Transverse colon (tissue), 4 donors: ENCODE data around the gene B4GALT7. TPM values are rescaled to one million over a fixed set of nuclear protein-coding genes. Genes with fewer than 3 reads are reported as not detected.

Source experiments
- DNase-seq: peaks from one replicate; pipeline ENCODE4 v3.0.0-alpha.2; 2019
- H3K27ac ChIP-seq, 4 donors: fragments of 200-600 bp; sonication (generic); 2 replicates each; pipeline ENCODE4 v1.5.1; 2016 to 2018; ENCODE audit warnings: inconsistent platforms in 4 of 4
- H3K27me3 ChIP-seq: fragments of 200-600 bp; sonication (generic); 2 replicates; pipeline ENCODE4 v1.5.1; 2017; ENCODE audit warnings: inconsistent platforms
- H3K36me3 ChIP-seq, 4 donors: fragments of 200-600 bp; sonication (generic); 2 replicates each; pipeline ENCODE4 v1.5.1; 2017 to 2019; ENCODE audit warnings: inconsistent platforms in 4 of 4
- H3K4me1 ChIP-seq, 4 donors: fragments of 200-600 bp; sonication (generic); 2 replicates each; pipeline ENCODE4 v1.5.1; 2017 to 2020; ENCODE audit warnings: inconsistent platforms in 4 of 4
- H3K4me3 ChIP-seq, 4 donors: fragments of 200-600 bp; sonication (generic); 1 replicate in 1 of 4; 2 replicates in 3 of 4; pipeline versions ENCODE4 v1.5.1 to v1.6.1; 2017 to 2019; ENCODE audit warnings: inconsistent platforms in 4 of 4
- H3K9me3 ChIP-seq, 2 donors: fragments of 200-600 bp; sonication (generic); 2 replicates each; pipeline ENCODE4 v1.5.1; 2017 to 2019; ENCODE audit warnings: inconsistent platforms in 2 of 2
- CTCF ChIP-seq, 5 experiments: fragments of 200-600 bp in 3 of 5; fragments of 450-650 bp in 2 of 5; sonication (generic) in 3 of 5; IDR thresholded peaks; 1 replicate in 2 of 5; 2 replicates in 3 of 5; pipeline ENCODE4 v1.5.1; 2016 to 2017; ENCODE audit warnings: antibody characterized with exemption in 5 of 5, inconsistent platforms in 3 of 5, mild to moderate bottlenecking in 2 of 5, moderate library complexity in 1 of 5
- EP300 ChIP-seq: sonication (generic); formaldehyde crosslinking; IDR thresholded peaks from one replicate; pipeline ENCODE4 v1.6.1; 2017; ENCODE audit warnings: antibody characterized with exemption, low read depth
- POLR2A ChIP-seq: fragments of 450-650 bp; IDR thresholded peaks from one replicate; pipeline ENCODE4 v1.6.1; 2016; ENCODE audit warnings: antibody characterized with exemption, mild to moderate bottlenecking, moderate library complexity
- POLR2AphosphoS5 ChIP-seq, 3 donors: sonication (generic); formaldehyde crosslinking; IDR thresholded peaks; one replicate each; pipeline ENCODE4 v1.6.1; 2016; ENCODE audit warnings: antibody characterized with exemption in 3 of 3
- WGBS, 2 donors: methylation state at CpG; one replicate each; pipeline ENCODE4 v1.1.5; 2018; ENCODE audit warnings: low coverage in 1 of 2; 5-methylcytosine and 5-hydroxymethylcytosine counted together
- in situ Hi-C, 4 donors: fragments of 200-750 bp; cut with MboI; loops; one replicate each; pipeline versions ENCODE4 v1.15.0 to v1.15.1; 2017; ENCODE audit warnings: low sequenced_read_pairs in 3 of 4, low pct_ligation_motif_present in 1 of 4, low pct_unique_long_range_greater_than_20kb in 1 of 4
- intact Hi-C: fragments of 100-400 bp; cut with DNase I; formaldehyde crosslinking; loops from one replicate; pipeline ENCODE4 v1.15.1; 2023; ENCODE audit warnings: low total_unique reads
- total RNA-seq, 4 donors: library from RNA; depleted of rRNA; stranded (reverse); fragments of >200 nt; gene quantifications; one replicate each; pipeline ENCODE4 v1.1.0, GENCODE V29; 2016

The B4GALT7 gene
- total RNA-seq, 4 donors from 2014 or later = 17.9 to 38.5 (median 27.0) TPM

- WGBS, 2 donors = 70% methylated on average over 4 of the region's 4 CpGs; no CpG with 5 or more reads in 1 of the 2 donors
- H3K4me1 ChIP-seq = peaks cover 0 to 10% (median 6%) of the 10 kb centered on the region in 4 donors
- H3K27me3 ChIP-seq = no peaks in the 10 kb centered on the region
- no peaks in the 10 kb centered on the region for H3K9me3 ChIP-seq
- peaks cover 0 to 5% (median under 1%) of the 10 kb centered on the region in 4 donors for H3K36me3 ChIP-seq
- intact Hi-C loops (no loop called here), in situ Hi-C loops (loop anchor here in 1 of 4 donors (25.0 kb wide), 1 partner anchor 451 kb away; no protein-coding TSS in a partner anchor)
- DNase-seq = no peak
- no peak overlapping the region for H3K4me3 ChIP-seq
- no peak overlapping the region for H3K27ac ChIP-seq
- TF ChIP-seq POLR2AphosphoS5 (IDR thresholded peaks at IDR 0.05) = no peak
- no peak for TF ChIP-seq POLR2A
- no peak for TF ChIP-seq CTCF (IDR thresholded peaks at IDR 0.05)
- no peak for TF ChIP-seq EP300
Measured at GRCh38 chr5:177610770-177611445, 11.0 kb downstream of the B4GALT7 start.

DNA sequence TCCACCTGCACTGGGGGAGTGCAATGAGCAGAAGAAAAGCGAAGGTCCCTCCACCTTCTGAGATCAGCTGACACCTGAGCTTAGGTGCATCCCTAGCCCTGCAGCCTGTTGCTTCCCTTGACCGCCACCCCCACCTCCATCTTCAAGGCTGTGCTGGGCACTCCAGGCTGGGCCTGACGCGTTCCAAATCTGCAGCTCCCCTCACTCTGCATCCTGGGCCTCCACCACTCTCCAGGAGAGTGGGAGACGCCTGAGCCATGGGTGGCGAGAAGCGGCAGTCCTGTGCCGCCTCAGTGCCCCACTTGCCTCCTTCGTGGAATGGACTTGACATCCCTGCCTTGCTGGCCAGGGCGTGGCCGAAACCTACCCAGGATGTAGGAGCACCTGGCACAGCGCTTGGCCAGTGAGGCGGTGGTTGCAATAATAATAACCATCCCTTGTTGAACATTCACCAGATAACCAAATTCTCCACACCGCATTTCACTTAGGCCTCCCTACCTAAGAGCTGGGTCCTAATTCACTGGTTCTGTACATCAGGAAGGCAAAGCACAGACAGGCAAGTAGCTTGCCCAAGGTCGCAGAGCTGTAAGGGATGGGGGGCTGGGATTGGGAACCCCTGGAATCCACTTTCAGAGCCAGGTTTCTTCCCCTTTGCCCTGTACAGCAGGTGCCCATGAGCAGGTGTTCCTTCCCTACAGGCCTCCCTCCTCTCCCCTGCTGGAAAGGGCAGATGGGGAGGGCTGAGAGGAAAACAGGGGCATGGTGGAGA, 11.7 kb downstream of the B4GALT7 start:
- intact Hi-C loops (no loop called here), in situ Hi-C loops (loop anchor here in 1 of 4 donors (25.0 kb wide), 1 partner anchor 451 kb away; no protein-coding TSS in a partner anchor)
- 87% methylated on average over 15 of the region's 15 CpGs; no CpG with 5 or more reads in 1 of the 2 donors for WGBS, 2 donors
- Histone ChIP-seq H3K4me3 (no peak overlapping the region), H3K36me3 (peaks cover 0 to 11% (median 4%) of the 10 kb centered on the region in 4 donors), H3K4me1 (peaks cover 0 to 10% (median 6%) of the 10 kb centered on the region in 4 donors), H3K9me3 (no peaks in the 10 kb centered on the region), H3K27ac (no peak overlapping the region), H3K27me3 (no peaks in the 10 kb centered on the region)
- no peak for TF ChIP-seq CTCF (IDR thresholded peaks at IDR 0.05)
- DNase-seq = no peak

GRCh38 chr5:177612215-177612673, 12.3 kb downstream of the B4GALT7 start:
- WGBS, 2 donors = 72% methylated on average over 6 of the region's 6 CpGs; no CpG with 5 or more reads in 1 of the 2 donors

More at GRCh38 chr5:177612215-177612673, 12.3 kb downstream of the B4GALT7 start:
- H3K27ac ChIP-seq = no peak overlapping the region
- no peaks in the 10 kb centered on the region for H3K9me3 ChIP-seq
- DNase-seq = no peak
- H3K36me3 ChIP-seq = peaks cover 0 to 14% (median 5%) of the 10 kb centered on the region in 4 donors
- TF ChIP-seq POLR2A (no peak), EP300 (no peak), POLR2AphosphoS5 (IDR thresholded peaks at IDR 0.05) (no peak), CTCF (IDR thresholded peaks at IDR 0.05) (no peak)
- no peak overlapping the region for H3K4me3 ChIP-seq
- intact Hi-C loops = no loop called here
- peaks cover 0 to 4% (median 1%) of the 10 kb centered on the region in 4 donors for H3K4me1 ChIP-seq
- in situ Hi-C loops = loop anchor here in 1 of 4 donors (25.0 kb wide), 1 partner anchor 450 kb away; no protein-coding TSS in a partner anchor
- no peaks in the 10 kb centered on the region for H3K27me3 ChIP-seq
